ENCODE results near the gene IGSF5. TPM values are rescaled to one million over a fixed set of nuclear protein-coding genes. Genes with fewer than 3 reads are reported as not detected.

IGSF5 gene
- total RNA-seq, 1 experiment from 2014 or later: 0.18 TPM

DNA sequence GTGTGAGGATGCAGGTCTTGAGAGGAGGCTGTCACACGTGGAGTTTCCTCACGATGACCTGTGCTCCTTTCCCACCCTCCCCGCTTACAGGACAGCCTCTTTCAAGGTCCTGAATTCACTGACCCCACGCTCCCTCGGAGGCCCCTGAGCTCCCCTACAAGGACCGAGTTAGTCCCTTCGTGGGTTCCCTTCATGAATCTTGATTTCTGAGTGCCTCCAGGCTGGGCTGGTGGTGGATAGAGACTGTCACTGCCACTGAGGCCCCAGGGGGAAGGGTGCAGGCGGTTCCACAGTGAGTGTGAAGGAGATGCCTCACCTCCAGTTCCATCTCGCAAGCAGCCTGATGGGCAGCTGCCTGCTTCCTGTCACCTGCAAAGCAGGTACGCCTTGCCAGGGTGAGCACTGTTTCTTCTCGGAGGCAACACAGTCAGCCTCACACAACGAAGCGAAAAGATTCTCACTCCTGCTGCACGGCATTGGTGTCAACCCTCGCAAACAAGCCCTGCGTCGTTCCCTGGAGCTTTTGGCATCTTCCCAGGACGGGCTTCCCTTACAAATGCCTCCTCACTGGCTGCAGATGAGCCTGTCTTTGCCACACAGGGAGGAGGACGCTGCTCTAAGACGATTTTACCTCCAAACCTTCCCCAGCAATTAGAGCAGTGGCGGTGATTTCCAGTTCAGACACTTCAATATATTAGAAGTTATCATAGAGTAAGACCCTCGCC, 95.6 kb downstream of the IGSF5 start:
- ChIA-PET CTCF (interaction anchor here (0.5 to 0.6 kb wide), 2 partner anchors 453 to 1440 kb away, joined by 3 read pairs; no protein-coding TSS in a partner anchor), POLR2A (no interaction called here)
- intact Hi-C loops (cut with micrococcal nuclease; ENCODE audit: unreplicated experiment): no loop called here
- no TSS peak for BruUV-seq (replicated peaks)
- H3K27ac Mint-ChIP-seq (ENCODE audit: unreplicated experiment): no peak overlapping the region
- no peaks in the 10 kb centered on the region for H3K27me3 Mint-ChIP-seq (ENCODE audit: insufficient read depth, unreplicated experiment)
- H3K27me3 ChIP-seq (replicated peaks; ENCODE audit: control insufficient read depth, insufficient read depth, low read length): no peaks in the 10 kb centered on the region
- no peak overlapping the region for H3K4me3 ChIP-seq (ENCODE audit: low read depth, low read length)
- H3K9me3 Mint-ChIP-seq (ENCODE audit: unreplicated experiment): no peaks in the 10 kb centered on the region
- H3K9me3 ChIP-seq: no peaks in the 10 kb centered on the region
- no peak for DNase-seq
- TF ChIP-seq, protein P1, sequence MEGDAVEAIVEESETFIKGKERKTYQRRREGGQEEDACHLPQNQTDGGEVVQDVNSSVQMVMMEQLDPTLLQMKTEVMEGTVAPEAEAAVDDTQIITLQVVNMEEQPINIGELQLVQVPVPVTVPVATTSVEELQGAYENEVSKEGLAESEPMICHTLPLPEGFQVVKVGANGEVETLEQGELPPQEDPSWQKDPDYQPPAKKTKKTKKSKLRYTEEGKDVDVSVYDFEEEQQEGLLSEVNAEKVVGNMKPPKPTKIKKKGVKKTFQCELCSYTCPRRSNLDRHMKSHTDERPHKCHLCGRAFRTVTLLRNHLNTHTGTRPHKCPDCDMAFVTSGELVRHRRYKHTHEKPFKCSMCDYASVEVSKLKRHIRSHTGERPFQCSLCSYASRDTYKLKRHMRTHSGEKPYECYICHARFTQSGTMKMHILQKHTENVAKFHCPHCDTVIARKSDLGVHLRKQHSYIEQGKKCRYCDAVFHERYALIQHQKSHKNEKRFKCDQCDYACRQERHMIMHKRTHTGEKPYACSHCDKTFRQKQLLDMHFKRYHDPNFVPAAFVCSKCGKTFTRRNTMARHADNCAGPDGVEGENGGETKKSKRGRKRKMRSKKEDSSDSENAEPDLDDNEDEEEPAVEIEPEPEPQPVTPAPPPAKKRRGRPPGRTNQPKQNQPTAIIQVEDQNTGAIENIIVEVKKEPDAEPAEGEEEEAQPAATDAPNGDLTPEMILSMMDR (IDR thresholded peaks at IDR 0.05; ENCODE audit: insufficient read depth in 1 of 2, low read depth in 1 of 2, low read length in 1 of 2, severe bottlenecking in 1 of 2, unreplicated experiment in 1 of 2): no peak
- H3K4me1 Mint-ChIP-seq (ENCODE audit: low read depth, unreplicated experiment): no peaks in the 10 kb centered on the region
- H3K36me3 ChIP-seq (ENCODE audit: control insufficient read depth, insufficient read depth, low read length): no peaks in the 10 kb centered on the region
- 0 out of 2 replicates have a peak, but pooled peaks cover 8% of the 10 kb centered on the region for H3K4me1 ChIP-seq
- H3K36me3 Mint-ChIP-seq (ENCODE audit: insufficient read depth, unreplicated experiment): no peaks in the 10 kb centered on the region
- H3K4me3 Mint-ChIP-seq (ENCODE audit: unreplicated experiment): no peak overlapping the region

DNA sequence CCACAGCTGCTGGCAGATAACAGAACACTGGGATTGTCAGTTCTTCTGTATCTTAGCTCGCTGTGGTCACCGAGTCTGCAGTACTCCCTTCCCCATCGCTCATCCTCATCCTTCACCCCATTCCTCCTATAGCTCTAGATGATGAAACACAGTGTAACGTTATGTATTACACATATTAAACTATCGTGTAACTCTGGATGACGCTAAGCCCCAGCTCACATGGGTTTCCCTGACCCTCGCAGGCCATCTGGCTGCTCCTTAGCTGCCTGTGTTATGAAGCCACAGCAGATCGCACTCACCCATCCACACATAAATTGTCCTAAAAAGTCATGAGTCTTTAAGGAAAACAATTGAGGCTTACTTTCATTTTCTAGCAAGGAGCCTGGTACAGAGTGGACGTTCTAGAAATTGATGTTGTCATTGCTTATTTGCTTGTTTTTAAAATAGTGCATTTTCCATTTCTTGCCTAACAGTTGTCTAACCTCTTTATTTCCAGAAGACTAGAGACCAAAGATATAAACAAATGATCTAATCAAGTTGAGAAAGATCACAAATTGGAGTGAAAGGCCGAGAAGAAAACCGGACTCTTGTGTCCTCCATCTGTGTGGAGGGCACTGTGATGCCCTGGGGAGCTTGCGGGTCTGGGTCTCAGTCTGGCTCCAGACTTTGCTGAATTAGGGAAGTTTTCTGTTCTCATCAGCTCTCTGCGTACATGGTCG, 97.9 kb downstream of the IGSF5 start:
- no peaks in the 10 kb centered on the region for H3K9me3 ChIP-seq
- no peaks in the 10 kb centered on the region for H3K9me3 Mint-ChIP-seq (ENCODE audit: unreplicated experiment)
- no peak overlapping the region for H3K4me3 ChIP-seq (ENCODE audit: low read depth, low read length)
- H3K27ac Mint-ChIP-seq (ENCODE audit: unreplicated experiment): no peak overlapping the region
- no peak overlapping the region for H3K4me3 Mint-ChIP-seq (ENCODE audit: unreplicated experiment)
- intact Hi-C loops (cut with micrococcal nuclease; ENCODE audit: unreplicated experiment): no loop called here
- no peaks in the 10 kb centered on the region for H3K27me3 Mint-ChIP-seq (ENCODE audit: insufficient read depth, unreplicated experiment)
- H3K36me3 ChIP-seq (ENCODE audit: control insufficient read depth, insufficient read depth, low read length): no peaks in the 10 kb centered on the region
- no peaks in the 10 kb centered on the region for H3K4me1 Mint-ChIP-seq (ENCODE audit: low read depth, unreplicated experiment)
- BruUV-seq (replicated peaks): no TSS peak
- POLR2A ChIA-PET: no interaction called here
- 0 out of 2 replicates have a peak, but pooled peaks cover 3% of the 10 kb centered on the region for H3K4me1 ChIP-seq
- H3K36me3 Mint-ChIP-seq (ENCODE audit: insufficient read depth, unreplicated experiment): no peaks in the 10 kb centered on the region
- CTCF ChIA-PET: no interaction called here
- H3K27me3 ChIP-seq (replicated peaks; ENCODE audit: control insufficient read depth, insufficient read depth, low read length): no peaks in the 10 kb centered on the region
- DNase-seq: no peak
- TF ChIP-seq, protein P1 (IDR thresholded peaks at IDR 0.05; ENCODE audit: insufficient read depth in 1 of 2, low read depth in 1 of 2, low read length in 1 of 2, severe bottlenecking in 1 of 2, unreplicated experiment in 1 of 2): no peak

DNA sequence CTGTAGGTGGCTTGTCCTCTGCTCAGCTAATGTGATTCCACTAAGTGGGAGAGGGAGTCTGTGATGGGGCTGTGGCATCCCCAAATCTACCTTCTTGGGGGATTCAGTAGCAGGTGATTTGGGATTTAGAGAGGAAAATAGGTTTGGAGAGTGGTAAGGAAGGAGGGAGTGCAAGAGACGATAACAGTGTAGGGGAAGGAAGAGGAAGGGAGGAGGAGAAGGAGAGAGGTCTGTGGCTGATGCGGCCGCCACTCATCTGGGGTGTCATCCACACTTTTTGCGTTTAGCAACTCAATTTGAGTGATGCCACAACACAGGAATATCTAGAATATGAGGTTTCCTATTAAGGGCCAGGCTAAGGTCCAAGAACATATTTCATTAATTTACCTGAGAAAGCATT, 98.5 kb downstream of the IGSF5 start:
- DNase-seq: no peak
- intact Hi-C loops (cut with micrococcal nuclease; ENCODE audit: unreplicated experiment): no loop called here
- Histone ChIP-seq H3K36me3 (ENCODE audit: control insufficient read depth, insufficient read depth, low read length) (no peaks in the 10 kb centered on the region), H3K4me1 (no peaks in the 10 kb centered on the region), H3K9me3 (no peaks in the 10 kb centered on the region), H3K27me3 (replicated peaks; ENCODE audit: control insufficient read depth, insufficient read depth, low read length) (no peaks in the 10 kb centered on the region), H3K4me3 (ENCODE audit: low read depth, low read length) (no peak overlapping the region)
- no TSS peak for BruUV-seq (replicated peaks)
- Mint-ChIP-seq H3K27me3 (ENCODE audit: insufficient read depth, unreplicated experiment) (no peaks in the 10 kb centered on the region), H3K9me3 (ENCODE audit: unreplicated experiment) (no peaks in the 10 kb centered on the region), H3K27ac (ENCODE audit: unreplicated experiment) (no peak overlapping the region), H3K36me3 (ENCODE audit: insufficient read depth, unreplicated experiment) (no peaks in the 10 kb centered on the region), H3K4me1 (ENCODE audit: low read depth, unreplicated experiment) (no peaks in the 10 kb centered on the region), H3K4me3 (ENCODE audit: unreplicated experiment) (no peak overlapping the region)
- ChIA-PET POLR2A (no interaction called here), CTCF (no interaction called here)
- TF ChIP-seq, protein P1 (IDR thresholded peaks at IDR 0.05; ENCODE audit: insufficient read depth in 1 of 2, low read depth in 1 of 2, low read length in 1 of 2, severe bottlenecking in 1 of 2, unreplicated experiment in 1 of 2): no peak

Measured in Caco-2 (cell line).